GM21367 (cell line): ENCODE measurements around the gene CTNNBIP1.

Experiments used
- ATAC-seq: cut with Tn5 transposase; IDR thresholded peaks from one replicate; pipeline ENCODE4 v1.9.1; 2021; ENCODE audit not compliant: unreplicated experiment

CTNNBIP1 gene

GRCh38 chr1:9835758-9836631 is 74.1 kb downstream of the CTNNBIP1 start:
- no peak for ATAC-seq

- no peak for ATAC-seq
Observed at GRCh38 chr1:9835404-9835757, 74.7 kb downstream of the CTNNBIP1 start.

GRCh38 chr1:9833632-9834031 is 76.4 kb downstream of the CTNNBIP1 start:
- no peak for ATAC-seq

GRCh38 chr1:9827558-9828185 is 82.4 kb downstream of the CTNNBIP1 start:
- ATAC-seq = no peak

- ATAC-seq = no peak
Observed at GRCh38 chr1:9826616-9827015, 83.5 kb downstream of the CTNNBIP1 start.

- ATAC-seq = no peak
Observed at GRCh38 chr1:9826087-9826486, 84.0 kb downstream of the CTNNBIP1 start.

GRCh38 chr1:9825093-9826074 is 84.7 kb downstream of the CTNNBIP1 start:
- ATAC-seq = no peak

- ATAC-seq = no peak
Observed at GRCh38 chr1:9824702-9825089, 85.4 kb downstream of the CTNNBIP1 start.

- ATAC-seq = no peak
Observed at GRCh38 chr1:9823943-9824701, 85.9 kb downstream of the CTNNBIP1 start, which contains the start of gene CLSTN1. CLSTN1 (minus strand) TSS chr1:9823965; CDS start chr1:9823733, 232 bp downstream.

- no peak for ATAC-seq
Observed at GRCh38 chr1:9823693-9823942, 86.5 kb downstream of the CTNNBIP1 start.

- ATAC-seq = no peak
Observed at GRCh38 chr1:9822897-9823692, 87.0 kb downstream of the CTNNBIP1 start.

- ATAC-seq = no peak
Observed at GRCh38 chr1:9822490-9822889, 87.6 kb downstream of the CTNNBIP1 start.

- no peak for ATAC-seq
Observed at GRCh38 chr1:9821710-9822109, 88.4 kb downstream of the CTNNBIP1 start.

GRCh38 chr1:9820521-9820920 is 89.5 kb downstream of the CTNNBIP1 start:
- ATAC-seq = no peak

- no peak for ATAC-seq
Observed at GRCh38 chr1:9817734-9818133, 92.3 kb downstream of the CTNNBIP1 start.

GRCh38 chr1:9816199-9816598 is 93.9 kb downstream of the CTNNBIP1 start:
- no peak for ATAC-seq

- ATAC-seq = no peak
Observed at GRCh38 chr1:9815150-9815549, 94.9 kb downstream of the CTNNBIP1 start.

GRCh38 chr1:9814619-9815018 is 95.5 kb downstream of the CTNNBIP1 start:
- no peak for ATAC-seq

- ATAC-seq = no peak
Observed at GRCh38 chr1:9811239-9811966, 98.7 kb downstream of the CTNNBIP1 start.
